ENCODE measurements around the gene OVCH2.

The OVCH2 gene

DNA sequence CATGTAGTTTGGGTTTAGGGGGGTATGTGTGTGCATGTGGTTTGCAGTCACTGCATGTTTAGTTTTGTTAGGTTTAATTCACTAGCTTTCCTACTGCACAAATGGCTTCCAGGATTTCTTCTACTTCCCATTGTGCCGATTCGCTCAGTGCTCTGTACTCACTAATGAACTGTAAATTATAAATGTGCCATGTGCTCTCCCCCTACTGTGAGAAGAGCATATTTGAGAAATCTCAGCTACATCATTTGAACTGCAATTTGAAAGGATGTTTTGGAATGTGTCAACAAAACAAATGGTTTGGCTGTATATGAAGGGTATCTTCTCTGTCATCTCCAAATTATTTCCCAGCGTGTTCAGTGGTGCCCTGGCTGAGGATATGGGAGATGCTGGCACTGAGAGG, 61.1 kb downstream of the OVCH2 start:
- TF ChIP-seq SIN3A (IDR thresholded peaks at IDR 0.05; ENCODE audit: borderline replicate concordance, insufficient read depth, low read length): no peak
- TF ChIP-seq POLR2AphosphoS5 (IDR thresholded peaks at IDR 0.05; ENCODE audit: low read depth, low read length): no peak
- no peak for TF ChIP-seq TAF1 (IDR thresholded peaks at IDR 0.05; ENCODE audit: borderline replicate concordance, insufficient read depth, low read length)
- TF ChIP-seq FOXP2 (optimal IDR thresholded peaks at IDR 0.05; ENCODE audit: borderline replicate concordance, extremely low read depth, extremely low read length, insufficient read depth): no peak
- TF ChIP-seq, protein P1, sequence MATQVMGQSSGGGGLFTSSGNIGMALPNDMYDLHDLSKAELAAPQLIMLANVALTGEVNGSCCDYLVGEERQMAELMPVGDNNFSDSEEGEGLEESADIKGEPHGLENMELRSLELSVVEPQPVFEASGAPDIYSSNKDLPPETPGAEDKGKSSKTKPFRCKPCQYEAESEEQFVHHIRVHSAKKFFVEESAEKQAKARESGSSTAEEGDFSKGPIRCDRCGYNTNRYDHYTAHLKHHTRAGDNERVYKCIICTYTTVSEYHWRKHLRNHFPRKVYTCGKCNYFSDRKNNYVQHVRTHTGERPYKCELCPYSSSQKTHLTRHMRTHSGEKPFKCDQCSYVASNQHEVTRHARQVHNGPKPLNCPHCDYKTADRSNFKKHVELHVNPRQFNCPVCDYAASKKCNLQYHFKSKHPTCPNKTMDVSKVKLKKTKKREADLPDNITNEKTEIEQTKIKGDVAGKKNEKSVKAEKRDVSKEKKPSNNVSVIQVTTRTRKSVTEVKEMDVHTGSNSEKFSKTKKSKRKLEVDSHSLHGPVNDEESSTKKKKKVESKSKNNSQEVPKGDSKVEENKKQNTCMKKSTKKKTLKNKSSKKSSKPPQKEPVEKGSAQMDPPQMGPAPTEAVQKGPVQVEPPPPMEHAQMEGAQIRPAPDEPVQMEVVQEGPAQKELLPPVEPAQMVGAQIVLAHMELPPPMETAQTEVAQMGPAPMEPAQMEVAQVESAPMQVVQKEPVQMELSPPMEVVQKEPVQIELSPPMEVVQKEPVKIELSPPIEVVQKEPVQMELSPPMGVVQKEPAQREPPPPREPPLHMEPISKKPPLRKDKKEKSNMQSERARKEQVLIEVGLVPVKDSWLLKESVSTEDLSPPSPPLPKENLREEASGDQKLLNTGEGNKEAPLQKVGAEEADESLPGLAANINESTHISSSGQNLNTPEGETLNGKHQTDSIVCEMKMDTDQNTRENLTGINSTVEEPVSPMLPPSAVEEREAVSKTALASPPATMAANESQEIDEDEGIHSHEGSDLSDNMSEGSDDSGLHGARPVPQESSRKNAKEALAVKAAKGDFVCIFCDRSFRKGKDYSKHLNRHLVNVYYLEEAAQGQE (IDR thresholded peaks at IDR 0.05; ENCODE audit: insufficient read depth in 1 of 2, low read depth in 2 of 2, low read length in 2 of 2): no peak

- TF ChIP-seq, protein P1 (IDR thresholded peaks at IDR 0.05; ENCODE audit: insufficient read depth in 1 of 2, low read depth in 2 of 2, low read length in 2 of 2): no peak
- TF ChIP-seq FOXP2 (optimal IDR thresholded peaks at IDR 0.05; ENCODE audit: borderline replicate concordance, extremely low read depth, extremely low read length, insufficient read depth) (no peak), SIN3A (IDR thresholded peaks at IDR 0.05; ENCODE audit: borderline replicate concordance, insufficient read depth, low read length) (no peak), TAF1 (IDR thresholded peaks at IDR 0.05; ENCODE audit: borderline replicate concordance, insufficient read depth, low read length) (no peak), POLR2AphosphoS5 (IDR thresholded peaks at IDR 0.05; ENCODE audit: low read depth, low read length) (no peak)
Observed at GRCh38 chr11:7643314-7643713, 63.0 kb downstream of the OVCH2 start.

GRCh38 chr11:7642747-7643146, 63.5 kb downstream of the OVCH2 start:
- TF ChIP-seq FOXP2 (optimal IDR thresholded peaks at IDR 0.05; ENCODE audit: borderline replicate concordance, extremely low read depth, extremely low read length, insufficient read depth): no peak
- TF ChIP-seq SIN3A (IDR thresholded peaks at IDR 0.05; ENCODE audit: borderline replicate concordance, insufficient read depth, low read length): no peak
- no peak for TF ChIP-seq TAF1 (IDR thresholded peaks at IDR 0.05; ENCODE audit: borderline replicate concordance, insufficient read depth, low read length)
- TF ChIP-seq, protein P1 (IDR thresholded peaks at IDR 0.05; ENCODE audit: insufficient read depth in 1 of 2, low read depth in 2 of 2, low read length in 2 of 2): no peak
- no peak for TF ChIP-seq POLR2AphosphoS5 (IDR thresholded peaks at IDR 0.05; ENCODE audit: low read depth, low read length)

GRCh38 chr11:7640816-7641215, 65.5 kb downstream of the OVCH2 start:
- no peak for TF ChIP-seq FOXP2 (optimal IDR thresholded peaks at IDR 0.05; ENCODE audit: borderline replicate concordance, extremely low read depth, extremely low read length, insufficient read depth)
- no peak for TF ChIP-seq SIN3A (IDR thresholded peaks at IDR 0.05; ENCODE audit: borderline replicate concordance, insufficient read depth, low read length)
- TF ChIP-seq, protein P1 (IDR thresholded peaks at IDR 0.05; ENCODE audit: insufficient read depth in 1 of 2, low read depth in 2 of 2, low read length in 2 of 2): no peak
- TF ChIP-seq POLR2AphosphoS5 (IDR thresholded peaks at IDR 0.05; ENCODE audit: low read depth, low read length): no peak
- TF ChIP-seq TAF1 (IDR thresholded peaks at IDR 0.05; ENCODE audit: borderline replicate concordance, insufficient read depth, low read length): no peak

DNA sequence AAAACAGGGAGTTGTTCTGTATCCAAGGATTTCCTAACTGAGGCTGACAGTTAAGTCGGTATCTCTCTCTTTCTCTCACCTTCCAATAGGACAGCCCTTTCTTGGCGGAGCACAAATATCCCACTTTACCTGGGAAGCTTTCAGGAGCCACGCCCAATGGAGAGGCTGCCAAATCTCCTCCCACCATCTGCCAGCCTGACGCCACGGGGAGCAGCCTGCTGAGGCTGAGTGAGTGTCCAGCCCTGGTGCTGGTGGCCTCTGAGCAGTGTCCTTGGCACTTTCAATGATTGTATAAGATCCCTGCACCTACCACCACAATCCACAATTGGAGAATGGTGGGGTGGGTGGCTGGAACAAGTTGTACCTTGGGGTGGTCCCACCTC, 66.6 kb downstream of the OVCH2 start:
- no peak for TF ChIP-seq POLR2AphosphoS5 (IDR thresholded peaks at IDR 0.05; ENCODE audit: low read depth, low read length)
- no peak for TF ChIP-seq FOXP2 (optimal IDR thresholded peaks at IDR 0.05; ENCODE audit: borderline replicate concordance, extremely low read depth, extremely low read length, insufficient read depth)
- TF ChIP-seq, protein P1 (IDR thresholded peaks at IDR 0.05; ENCODE audit: insufficient read depth in 1 of 2, low read depth in 2 of 2, low read length in 2 of 2): no peak
- TF ChIP-seq SIN3A (IDR thresholded peaks at IDR 0.05; ENCODE audit: borderline replicate concordance, insufficient read depth, low read length): no peak
- TF ChIP-seq TAF1 (IDR thresholded peaks at IDR 0.05; ENCODE audit: borderline replicate concordance, insufficient read depth, low read length): no peak
